GM12878 (cell line): Measurements from ENCODE around the gene CAMK2B.

ENCODE experiments used
- ATF7 ChIP-seq: fragments of 450-650 bp; IDR thresholded peaks from 2 replicates; pipeline ENCODE4 v1.6.1; 2016; ENCODE audit warnings: low read depth, mild to moderate bottlenecking
- BCL3 ChIP-seq: IDR thresholded peaks from 2 replicates; pipeline ENCODE4 v1.6.1; 2011; ENCODE audit warnings: borderline replicate concordance, low read depth, mild to moderate bottlenecking, moderate library complexity, low read length; ENCODE audit not compliant: insufficient read depth, poor library complexity, severe bottlenecking
- CREB1 ChIP-seq: IDR thresholded peaks from 2 replicates; pipeline ENCODE4 v1.6.1; 2012; ENCODE audit warnings: low read depth, mild to moderate bottlenecking, inconsistent platforms
- CTCF ChIP-seq, 3 experiments: IDR thresholded peaks in 2 of 3; conservative IDR thresholded peaks in 1 of 3; 2 replicates each; pipeline ENCODE4 v1.5.1; 2011; ENCODE audit warnings: low read depth in 3 of 3, low read length in 3 of 3, mild to moderate bottlenecking in 3 of 3, control low read depth in 2 of 3, moderate library complexity in 2 of 3, inconsistent platforms in 1 of 3, mixed read lengths in 1 of 3; ENCODE audit not compliant: control insufficient read depth in 2 of 3, insufficient read depth in 1 of 3; ENCODE audit errors: extremely low read depth in 1 of 3
- E2F8 ChIP-seq: fragments of 450-650 bp; IDR thresholded peaks from 2 replicates; pipeline ENCODE4 v1.6.1; 2018; ENCODE audit warnings: mild to moderate bottlenecking, low read depth, moderate library complexity; ENCODE audit not compliant: partially characterized antibody
- FOXM1 ChIP-seq: IDR thresholded peaks from 2 replicates; pipeline ENCODE4 v1.6.1; 2012; ENCODE audit warnings: low read depth, mild to moderate bottlenecking, inconsistent platforms, low read length, moderate library complexity
- MYC ChIP-seq: IDR thresholded peaks from 2 replicates; pipeline ENCODE4 v1.6.1; 2011; ENCODE audit warnings: mild to moderate bottlenecking, low read length, moderate library complexity, inconsistent platforms; ENCODE audit not compliant: insufficient read depth, insufficient replicate concordance, insufficient read length, severe bottlenecking
- POLR2AphosphoS5 ChIP-seq: IDR thresholded peaks from 2 replicates; pipeline ENCODE4 v1.6.1; 2011; ENCODE audit warnings: mild to moderate bottlenecking, low read length, inconsistent platforms
- RAD21 ChIP-seq: IDR thresholded peaks from 2 replicates; pipeline ENCODE4 v1.6.1; 2011; ENCODE audit warnings: mild to moderate bottlenecking, low read depth, low read length, moderate library complexity; ENCODE audit not compliant: insufficient read depth
- SUZ12 ChIP-seq: fragments of 200-600 bp; sonication (generic); IDR thresholded peaks from one replicate; pipeline ENCODE4 v1.6.1; 2018; ENCODE audit warnings: antibody characterized with exemption, mild to moderate bottlenecking; ENCODE audit not compliant: unreplicated experiment
- TAF1 ChIP-seq: IDR thresholded peaks from 2 replicates; pipeline ENCODE4 v1.6.1; 2011; ENCODE audit warnings: mild to moderate bottlenecking, low read depth, low read length, borderline replicate concordance
- TCF12 ChIP-seq: IDR thresholded peaks from 2 replicates; pipeline ENCODE4 v1.6.1; 2011; ENCODE audit warnings: low read depth, mild to moderate bottlenecking, low read length

GRCh38 chr7:44287488-44288380 is 37.7 kb downstream of the CAMK2B start:
- TF ChIP-seq CTCF (IDR thresholded peaks at IDR 0.05 in 2 of 3, conservative IDR thresholded peaks at IDR 0.05 in 1 of 3; ENCODE audit: control insufficient read depth in 2 of 3, extremely low read depth in 1 of 3, insufficient read depth in 1 of 3, low read depth in 3 of 3, low read length in 3 of 3) (no peak), RAD21 (no peak), POLR2AphosphoS5 (no peak), TCF12 (no peak), CREB1 (no peak), ATF7 (no peak), BCL3 (no peak), SUZ12 (no peak), MYC (no peak), E2F8 (no peak), FOXM1 (no peak), TAF1 (no peak)
